ENCODE results near the gene CNTFR.

- TF ChIP-seq CTCF (IDR thresholded peaks at IDR 0.05) (peak; percentile 85 to 92 (median 91)), POLR2A (IDR thresholded peaks at IDR 0.05) (no peak), POLR2AphosphoS5 (IDR thresholded peaks at IDR 0.05) (no peak)
Measured at GRCh38 chr9:34603610-34604231, 14.2 kb upstream of the CNTFR start.
